Lung (tissue), 12 donors: ENCODE measurements around the gene MIS18A. TPM values are rescaled to one million over a fixed set of nuclear protein-coding genes. Genes with fewer than 3 reads are reported as not detected.
A peak's percentile ranks its signal among the peaks of the same experiment; 100 is the strongest.

Experiments used
- ATAC-seq: fragments of 200-7000 bp; cut with Tn5 transposase; one replicate; pipeline ENCODE4 v1.9.1; 2020; ENCODE audit warnings: moderate number of reproducible peaks; ENCODE audit not compliant: insufficient read depth, low FRiP score
- DNase-seq, 3 donors: peaks; one replicate each; pipeline ENCODE4 v3.0.0-alpha.2; 2013 to 2017
- H3K27ac ChIP-seq, 2 donors: one replicate each; pipeline ENCODE4 v1.5.1; 2013; ENCODE audit warnings: mild to moderate bottlenecking in 2 of 2, moderate library complexity in 2 of 2, control low read depth in 1 of 2, inconsistent platforms in 1 of 2, low read depth in 1 of 2, low read length in 1 of 2
- H3K27me3 ChIP-seq, 3 donors: one replicate each; pipeline ENCODE4 v1.5.1; 2013; ENCODE audit warnings: low read length in 2 of 3; ENCODE audit not compliant: control insufficient read depth in 3 of 3, insufficient read depth in 3 of 3
- H3K36me3 ChIP-seq, 4 donors: one replicate each; pipeline ENCODE4 v1.5.1; 2013; ENCODE audit warnings: low read length in 4 of 4, mild to moderate bottlenecking in 1 of 4, moderate library complexity in 1 of 4; ENCODE audit not compliant: control insufficient read depth in 4 of 4, insufficient read depth in 4 of 4
- H3K4me1 ChIP-seq, 5 donors: one replicate each; pipeline ENCODE4 v1.5.1; 2013; ENCODE audit warnings: low read length in 5 of 5, mild to moderate bottlenecking in 2 of 5, moderate library complexity in 1 of 5; ENCODE audit not compliant: control insufficient read depth in 5 of 5, insufficient read depth in 5 of 5
- H3K4me3 ChIP-seq: one replicate; pipeline ENCODE4 v1.5.1; 2013; ENCODE audit warnings: mild to moderate bottlenecking, control low read depth, moderate library complexity
- H3K9ac ChIP-seq, 2 donors: one replicate each; pipeline ENCODE4 v1.5.1; 2013; ENCODE audit warnings: low read length in 2 of 2, control low read depth in 1 of 2; ENCODE audit not compliant: insufficient read depth in 1 of 2
- H3K9me3 ChIP-seq, 4 donors: one replicate each; pipeline ENCODE4 v1.5.1; 2013; ENCODE audit warnings: low read length in 3 of 4, mild to moderate bottlenecking in 1 of 4, moderate library complexity in 1 of 4; ENCODE audit not compliant: control insufficient read depth in 4 of 4, insufficient read depth in 3 of 4
- CTCF ChIP-seq: IDR thresholded peaks from 2 replicates; pipeline ENCODE4 v1.5.1; 2012; ENCODE audit warnings: mild to moderate bottlenecking; ENCODE audit errors: control extremely low read depth, extremely low read depth
- WGBS, 2 donors: extraction: QIAGEN DNeasy Blood & Tissue Kit; methylation state at CpG; one replicate each; pipeline ENCODE4 v1.1.7; 2013; 5-methylcytosine and 5-hydroxymethylcytosine counted together
- polyA plus RNA-seq, 2 donors: library from polyadenylated mRNA; stranded (reverse); fragments of 200-250 nt; gene quantifications; one replicate each; pipeline ENCODE4 v1.2.1, GENCODE V29; 2013
- total RNA-seq, 2 donors: library from RNA; depleted of rRNA in 1 of 2; stranded (reverse); fragments of >200 nt in 1 of 2; gene quantifications; one replicate each; pipeline ENCODE4 v1.2.1, GENCODE V29; 2014 to 2021
- donor health status: control.
- donor health status: control.
- donor health status: Bipolar disorder and iron deficiency.
- donor health status: healthy.
- donor health status: DM: yes; HTN: yes; CAD: no.

Gene MIS18A
- total and polyA plus RNA-seq, 4 donors: 5.0 to 8.5 (median 6.1) TPM

GRCh38 chr21:32245971-32246370 lies 32.9 kb downstream of the MIS18A start:
- no peaks in the 10 kb centered on the region for H3K36me3 ChIP-seq
- H3K9ac ChIP-seq: no peak overlapping the region
- H3K27ac ChIP-seq: no peak overlapping the region
- DNase-seq: no peak
- H3K4me3 ChIP-seq: no peak overlapping the region
- no peak for TF ChIP-seq CTCF
- peaks cover 0 to 25% (median 5%) of the 10 kb centered on the region in 5 donors for H3K4me1 ChIP-seq
- H3K9me3 ChIP-seq: peaks cover 0 to 4% (median 0%) of the 10 kb centered on the region in 4 donors
- 91 to 94% methylated on average over 8 of the region's 8 CpGs for WGBS, 2 donors
- no peaks in the 10 kb centered on the region for H3K27me3 ChIP-seq
- ATAC-seq: no peak

- ATAC-seq (no peak), DNase-seq (peak; percentile 36 to 95 (median 94))
- peaks cover 0 to 14% (median 3%) of the 10 kb centered on the region in 5 donors for H3K4me1 ChIP-seq
- no peak overlapping the region for H3K9ac ChIP-seq
- no peak overlapping the region for H3K4me3 ChIP-seq
- H3K9me3 ChIP-seq: peaks cover 0 to 4% (median 0%) of the 10 kb centered on the region in 4 donors
- TF ChIP-seq CTCF: no peak
- 33 to 66% methylated on average over 7 of the region's 7 CpGs for WGBS, 2 donors
- no peak overlapping the region for H3K27ac ChIP-seq
- no peaks in the 10 kb centered on the region for H3K36me3 ChIP-seq
- H3K27me3 ChIP-seq: no peaks in the 10 kb centered on the region
Measured at GRCh38 chr21:32240851-32241687, 37.8 kb downstream of the MIS18A start.

- Histone ChIP-seq H3K4me3 (no peak overlapping the region), H3K9me3 (peaks cover 0 to 4% (median 0%) of the 10 kb centered on the region in 4 donors), H3K27me3 (no peaks in the 10 kb centered on the region), H3K9ac (no peak overlapping the region), H3K27ac (no peak overlapping the region), H3K36me3 (no peaks in the 10 kb centered on the region), H3K4me1 (peaks cover 0 to 14% (median 3%) of the 10 kb centered on the region in 5 donors)
- DNase-seq (no peak), ATAC-seq (no peak)
- 72 to 74% methylated on average over 8 of the region's 8 CpGs for WGBS, 2 donors
- TF ChIP-seq CTCF: no peak
Measured at GRCh38 chr21:32239551-32239950, 39.3 kb downstream of the MIS18A start.
